Right cardiac atrium (tissue), 5 donors: ENCODE measurements around the gene SNRPB. TPM values are rescaled to one million over a fixed set of nuclear protein-coding genes. Genes with fewer than 3 reads are reported as not detected.

Source experiments
- ATAC-seq, 2 donors: fragments of 200-7000 bp; cut with Tn5 transposase; one replicate each; pipeline versions ENCODE4 v1.8.0 to v1.9.1; 2020; ENCODE audit warnings: moderate library complexity in 2 of 2, mild to moderate bottlenecking in 1 of 2
- DNase-seq, 3 donors: peaks; one replicate each; pipeline ENCODE4 v3.0.0-alpha.2; 2020
- H3K27ac ChIP-seq: one replicate; pipeline ENCODE4 v1.5.1; 2013; ENCODE audit warnings: mild to moderate bottlenecking, low read length, control low read depth, moderate library complexity
- H3K27me3 ChIP-seq: one replicate; pipeline ENCODE4 v1.6.1; 2013; ENCODE audit not compliant: control insufficient read depth, insufficient read depth
- H3K4me1 ChIP-seq: one replicate; pipeline ENCODE4 v1.6.1; 2013; ENCODE audit warnings: low read length; ENCODE audit not compliant: control insufficient read depth, insufficient read depth
- H3K4me3 ChIP-seq: one replicate; pipeline ENCODE4 v1.5.1; 2013; ENCODE audit warnings: low read length, control low read depth
- H3K9me3 ChIP-seq: one replicate; pipeline ENCODE4 v1.6.1; 2013; ENCODE audit warnings: low read length; ENCODE audit not compliant: control insufficient read depth
- WGBS: extraction: QIAGEN DNeasy Blood & Tissue Kit; methylation state at CpG from one replicate; pipeline ENCODE4 v1.1.7; 2013; 5-methylcytosine and 5-hydroxymethylcytosine counted together
- intact Hi-C, 4 donors: fragments of 100-400 bp; cut with DNase I; formaldehyde crosslinking; loops; one replicate each; pipeline versions ENCODE4 v1.11.0 to v1.14.0; 2022 to 2023
- polyA plus RNA-seq: library from polyadenylated mRNA; stranded (reverse); fragments of 200-250 nt; gene quantifications from one replicate; pipeline ENCODE4 v1.2.3, GENCODE V29; 2013
- total RNA-seq, 4 donors: library from RNA; stranded (reverse); fragmentation: NEBNext Ultra II Directional; extraction: Animal tissue kit (Norgen Biotek cat#: 25700); gene quantifications; one replicate each; pipeline ENCODE4 v1.2.1, GENCODE V29; 2021
- donor health status: healthy with polysubstance abuse.
- donor health status: DM: no; HTN: yes; CAD: no.
- donor health status: DM: no; HTN: no; CAD: no.
- donor health status: DM: no; HTN: yes; CAD: no; lungs with severe emphysema.
- donor health status: DM: yes; HTN: yes; CAD: no.

The SNRPB gene
- total and polyA plus RNA-seq, 5 donors, result 44.6 to 78.8 (median 49.5) TPM

DNA sequence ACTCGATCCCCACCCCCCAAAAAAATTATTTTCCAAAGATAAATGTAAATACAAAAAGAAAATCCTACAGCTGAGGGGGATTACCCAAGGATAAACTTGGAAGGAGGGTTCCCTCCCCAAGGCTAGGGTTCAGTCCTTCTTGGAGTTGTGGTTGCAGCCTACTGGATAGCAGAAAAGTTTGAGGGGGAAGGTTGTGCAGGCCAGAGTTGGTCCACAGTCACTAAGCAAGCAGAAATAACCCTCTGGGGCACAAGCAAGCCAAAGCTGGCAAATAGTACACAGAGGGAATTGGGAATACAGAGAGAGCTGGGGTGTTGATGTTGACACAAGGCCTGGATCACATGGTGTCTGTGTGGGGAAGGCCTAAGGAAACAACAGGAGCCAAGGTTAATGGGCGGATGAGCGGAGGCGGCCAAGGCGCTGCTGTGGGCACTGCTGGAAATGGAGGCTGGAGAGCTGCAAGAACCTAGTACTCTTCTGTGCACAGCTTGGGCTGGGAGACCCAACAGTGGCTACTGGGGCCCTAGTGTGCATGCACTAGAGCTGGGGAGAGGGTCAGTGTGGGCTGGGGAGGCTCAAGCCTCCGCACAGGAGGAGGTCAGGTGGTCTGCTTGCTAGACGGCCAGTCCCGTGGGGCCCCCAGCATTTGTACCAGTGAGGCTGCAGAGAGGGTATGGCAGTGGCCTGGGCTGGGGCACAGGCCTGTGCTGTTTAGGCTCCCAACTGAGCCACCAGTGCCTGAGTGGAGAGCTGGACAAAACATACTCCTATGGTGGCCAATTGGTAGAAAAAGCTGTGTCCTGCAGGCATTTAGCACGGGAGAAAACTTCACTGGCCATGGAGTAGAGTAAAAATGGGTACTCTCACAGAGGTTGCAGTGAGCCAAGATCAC lies 5.5 kb upstream of the SNRPB start:
- ATAC-seq (peak; percentile 18 to 20), DNase-seq (no peak)
- no peak overlapping the region for H3K27ac ChIP-seq
- 94% methylated on average over 9 of the region's 9 CpGs for WGBS
- intact Hi-C loops, result no loop called here
- H3K4me1 ChIP-seq, result no peaks in the 10 kb centered on the region
- H3K9me3 ChIP-seq, result no peaks in the 10 kb centered on the region
- no peak overlapping the region for H3K4me3 ChIP-seq
- no peaks in the 10 kb centered on the region for H3K27me3 ChIP-seq

DNA sequence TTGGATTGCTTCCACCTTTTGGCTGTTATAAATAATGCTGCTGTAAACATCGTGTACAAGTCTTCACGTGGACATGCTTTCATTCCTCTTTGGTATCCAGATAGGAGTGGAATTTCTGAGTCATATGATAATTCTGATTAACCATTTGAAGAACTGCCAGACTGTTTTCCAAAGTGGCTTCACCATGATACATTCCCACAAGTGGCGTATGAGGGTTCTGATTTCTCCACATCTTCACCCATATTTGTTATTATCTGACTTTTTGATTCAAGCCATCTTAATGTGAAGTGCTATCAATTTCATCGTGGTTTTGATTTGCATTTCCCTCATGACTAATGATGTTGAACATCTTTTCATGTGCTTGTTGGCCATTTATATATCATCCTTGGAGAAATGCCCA lies 2.9 kb upstream of the SNRPB start:
- no peak for ATAC-seq
- DNase-seq, result no peak
- intact Hi-C loops, result no loop called here
- no peak overlapping the region for H3K27ac ChIP-seq
- no peaks in the 10 kb centered on the region for H3K9me3 ChIP-seq
- 43% methylated on average over 4 of the region's 4 CpGs for WGBS
- no peak overlapping the region for H3K4me3 ChIP-seq
- no peaks in the 10 kb centered on the region for H3K27me3 ChIP-seq
- peaks cover 1% of the 10 kb centered on the region for H3K4me1 ChIP-seq

DNA sequence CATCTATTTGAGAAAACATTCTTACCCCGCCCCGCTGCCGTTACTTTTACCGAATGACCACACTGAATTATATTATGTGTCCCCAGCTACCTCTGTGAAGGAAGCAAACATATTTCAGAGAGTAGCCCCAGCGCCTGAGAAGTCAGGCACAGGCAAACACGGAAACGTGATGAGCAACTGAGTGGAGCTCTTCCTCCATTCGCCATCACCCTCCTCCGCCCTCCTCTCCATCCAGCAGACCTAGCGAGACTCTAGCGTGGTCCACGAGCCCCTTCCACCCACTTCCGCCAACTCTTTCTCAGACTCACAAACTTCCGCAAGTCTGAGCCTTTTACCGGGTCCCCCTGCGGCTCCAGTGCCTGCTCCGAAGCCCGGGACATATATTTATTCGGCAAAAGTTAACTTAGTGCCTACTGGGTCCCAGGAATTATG lies 582 bp downstream of the SNRPB start:
- under 1% methylated on average over 19 of the region's 19 CpGs for WGBS
- Histone ChIP-seq H3K4me3 (peak overlapping the region; percentile 72), H3K27ac (peak overlapping the region; percentile 90), H3K27me3 (no peaks in the 10 kb centered on the region), H3K4me1 (peaks cover 1% of the 10 kb centered on the region), H3K9me3 (no peaks in the 10 kb centered on the region)
- DNase-seq (peak in 2 of 3 donors; percentile 39 to 57), ATAC-seq (peak; percentile 48 to 71)
- intact Hi-C loops, result no loop called here

DNA sequence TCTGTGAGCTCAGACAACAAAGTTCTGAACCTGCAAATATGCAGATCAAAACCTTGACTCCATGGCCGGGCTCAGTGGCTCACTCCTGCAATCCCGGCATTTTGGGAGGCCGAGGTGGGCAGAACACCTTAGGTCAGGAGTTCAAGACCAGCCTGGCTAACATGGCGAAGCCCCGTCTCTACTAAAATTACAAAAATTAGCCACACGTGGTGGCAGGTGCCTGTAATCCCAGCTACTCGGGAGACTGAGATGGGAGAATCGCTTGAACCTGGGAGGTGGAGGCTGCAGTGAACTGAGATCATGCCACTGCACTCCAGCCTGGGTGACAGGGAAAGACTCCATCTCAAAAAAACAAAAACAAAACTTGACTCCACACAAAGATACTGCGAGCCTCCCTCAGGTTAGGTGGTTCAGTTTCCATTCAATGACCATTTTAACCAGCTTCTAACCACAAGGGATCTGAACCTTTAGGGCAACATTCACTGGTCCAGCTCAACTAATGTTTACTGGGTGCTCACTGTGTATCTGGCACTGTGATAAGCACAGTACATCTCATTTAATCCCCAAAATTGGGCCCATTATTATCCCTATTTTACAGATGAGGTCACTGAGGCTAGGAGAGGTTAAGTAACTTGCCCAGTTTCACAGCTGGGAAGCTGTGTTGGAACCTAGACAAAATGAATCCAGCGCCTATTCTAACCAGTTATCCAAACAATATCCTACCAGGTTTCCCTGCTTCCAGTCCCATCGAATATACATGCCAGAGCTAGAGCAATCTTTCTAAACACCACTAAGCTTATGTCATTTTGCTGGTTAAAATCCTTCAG lies 1.8 kb downstream of the SNRPB start:
- WGBS, result 77% methylated on average over 11 of the region's 11 CpGs
- no peaks in the 10 kb centered on the region for H3K9me3 ChIP-seq
- no peak overlapping the region for H3K4me3 ChIP-seq
- no peak overlapping the region for H3K27ac ChIP-seq
- ATAC-seq (no peak), DNase-seq (peak in 1 of 3 donors; percentile 42)
- intact Hi-C loops, result no loop called here
- no peaks in the 10 kb centered on the region for H3K27me3 ChIP-seq
- H3K4me1 ChIP-seq, result peaks cover 1% of the 10 kb centered on the region

DNA sequence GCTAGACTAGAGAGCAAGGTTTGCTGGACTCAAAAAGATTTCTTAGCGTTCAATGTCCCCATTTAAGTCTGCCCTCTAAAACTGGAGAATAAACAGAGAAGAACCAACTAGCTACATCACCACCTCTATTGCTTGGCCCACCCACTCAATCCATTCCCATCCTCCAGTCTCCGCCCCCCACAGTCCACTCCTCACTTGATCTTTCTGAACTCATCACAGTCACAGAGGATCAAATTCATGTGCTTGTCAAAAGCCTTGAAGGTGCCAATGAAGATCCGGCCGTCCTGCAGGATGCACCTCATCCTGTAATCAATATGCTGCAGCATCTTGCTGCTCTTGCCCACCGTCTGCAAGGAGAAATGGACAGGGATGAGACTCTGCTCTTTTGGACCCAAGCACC lies 3.2 kb downstream of the SNRPB start:
- peaks cover 1% of the 10 kb centered on the region for H3K4me1 ChIP-seq
- DNase-seq, result no peak
- no peak overlapping the region for H3K4me3 ChIP-seq
- no peaks in the 10 kb centered on the region for H3K27me3 ChIP-seq
- intact Hi-C loops, result no loop called here
- no peak for ATAC-seq
- 74% methylated on average over 5 of the region's 5 CpGs for WGBS
- no peaks in the 10 kb centered on the region for H3K9me3 ChIP-seq
- H3K27ac ChIP-seq, result no peak overlapping the region

DNA sequence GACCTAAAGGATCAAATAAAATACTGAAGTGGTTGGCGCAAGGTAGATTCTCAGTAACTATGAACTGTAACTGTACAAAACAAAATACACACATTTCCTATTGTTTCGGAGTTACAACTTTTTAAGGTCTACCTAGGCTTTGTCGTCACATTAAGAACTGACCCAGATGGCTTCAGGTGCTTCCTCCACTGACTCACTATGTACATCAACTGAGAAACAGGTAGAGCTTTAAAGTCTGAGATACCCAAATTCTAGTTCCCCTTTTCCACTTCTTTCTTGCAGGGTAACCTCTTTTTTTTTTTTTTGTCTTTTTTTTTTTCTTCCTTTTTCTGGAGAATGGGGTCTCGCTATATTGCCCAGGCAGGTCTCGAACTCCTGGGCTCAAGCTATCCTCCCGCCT lies 5.5 kb downstream of the SNRPB start:
- H3K4me3 ChIP-seq, result no peak overlapping the region
- H3K9me3 ChIP-seq, result no peaks in the 10 kb centered on the region
- ATAC-seq (no peak), DNase-seq (no peak)
- no peaks in the 10 kb centered on the region for H3K27me3 ChIP-seq
- 95% methylated on average over 6 of the region's 6 CpGs for WGBS
- H3K4me1 ChIP-seq, result peaks cover 1% of the 10 kb centered on the region
- no peak overlapping the region for H3K27ac ChIP-seq
- intact Hi-C loops, result no loop called here

DNA sequence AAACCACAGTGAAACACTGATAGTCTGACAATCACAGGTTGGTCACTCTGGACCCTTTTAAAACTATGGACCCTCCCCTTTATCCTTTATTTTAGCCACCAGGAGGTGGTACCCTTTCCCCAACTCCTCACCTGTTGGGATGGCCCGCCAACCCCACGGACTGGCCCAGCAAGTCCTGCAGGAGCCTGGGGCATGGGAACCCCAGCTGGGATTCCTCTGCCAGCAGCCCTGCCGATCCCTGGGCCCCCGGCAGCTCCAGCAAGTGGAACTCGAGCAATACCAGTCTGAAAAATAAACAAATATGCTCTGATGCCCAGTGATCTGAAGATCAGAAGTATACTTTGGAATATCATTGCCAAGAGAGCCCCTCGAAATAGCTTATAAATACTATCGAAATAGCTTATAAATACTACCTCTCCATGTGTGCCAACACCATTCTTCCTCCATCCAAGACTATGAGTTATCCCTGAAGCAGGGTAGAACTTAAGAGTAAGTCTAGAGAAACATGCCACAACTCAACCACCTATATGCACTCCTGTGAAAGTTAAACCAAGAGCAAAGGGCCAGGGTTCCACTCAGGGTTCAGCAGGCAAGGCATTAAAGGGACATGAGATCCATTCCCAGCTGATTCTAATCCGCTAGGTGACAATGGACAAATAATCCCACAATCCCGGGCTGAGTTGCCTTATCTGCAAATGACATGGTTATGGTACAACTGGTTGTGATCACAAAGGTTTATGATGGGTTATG lies 6.8 kb downstream of the SNRPB start:
- ATAC-seq (no peak), DNase-seq (no peak)
- 90% methylated on average over 9 of the region's 9 CpGs for WGBS
- Histone ChIP-seq H3K27ac (no peak overlapping the region), H3K4me1 (no peaks in the 10 kb centered on the region), H3K27me3 (no peaks in the 10 kb centered on the region), H3K9me3 (no peaks in the 10 kb centered on the region), H3K4me3 (no peak overlapping the region)
- intact Hi-C loops, result no loop called here

DNA sequence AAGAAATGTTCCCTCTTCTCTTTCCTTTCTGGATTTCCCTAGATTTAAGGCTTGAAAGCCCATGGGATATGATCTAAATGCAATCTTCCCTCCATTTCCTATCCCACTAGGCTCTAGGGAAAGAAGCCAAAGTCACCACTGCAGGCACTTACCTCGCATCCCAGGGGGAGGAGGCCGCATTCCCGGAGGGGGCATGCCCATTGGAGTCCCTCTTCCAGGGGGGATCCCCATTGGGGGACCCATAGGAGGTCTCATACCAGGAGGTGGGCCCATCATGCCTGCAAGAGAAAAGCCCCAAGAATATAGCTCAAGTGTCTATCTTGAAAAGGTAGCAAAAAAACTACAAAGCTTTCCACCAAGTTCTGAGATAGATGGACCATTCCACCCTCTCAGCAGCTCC lies 8.1 kb downstream of the SNRPB start:
- intact Hi-C loops, result no loop called here

DNA sequence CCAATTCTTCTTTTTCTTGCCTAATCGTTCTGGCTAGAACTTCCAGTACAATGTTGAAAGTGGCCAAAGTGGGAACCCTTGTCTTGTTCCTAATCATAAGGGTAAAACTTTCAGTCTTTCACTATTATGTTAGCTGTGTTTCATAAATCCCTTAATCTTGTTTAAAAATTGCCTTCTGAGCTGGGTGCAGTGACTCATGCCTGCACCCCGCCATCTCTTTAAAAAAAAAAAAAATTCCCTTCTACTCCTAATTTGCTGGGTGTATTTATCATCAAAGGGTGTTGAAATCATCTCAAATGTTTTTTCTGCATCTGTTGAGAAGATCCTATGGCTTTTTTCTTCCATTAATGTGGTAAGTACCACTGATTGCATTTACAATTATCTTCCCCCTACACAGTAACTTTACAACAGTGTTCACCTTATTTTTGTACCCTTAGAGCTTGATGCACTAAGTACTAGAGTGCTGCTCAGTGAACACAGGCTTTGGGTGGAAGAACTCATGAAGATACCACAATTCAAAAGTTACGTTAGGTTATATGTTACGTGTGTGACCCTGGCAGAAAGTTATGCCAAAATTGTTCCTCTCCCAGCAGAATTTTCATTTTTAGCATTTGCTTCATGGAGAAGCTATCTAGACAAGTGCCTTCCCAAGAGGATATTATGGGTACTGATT lies 9.7 kb downstream of the SNRPB start:
- 88% methylated on average over 4 of the region's 4 CpGs for WGBS
- intact Hi-C loops, result no loop called here
- no peaks in the 10 kb centered on the region for H3K9me3 ChIP-seq

More for the DNA sequence above, 8.1 kb downstream of the SNRPB start:
- ATAC-seq (no peak), DNase-seq (no peak)
- Histone ChIP-seq H3K27ac (no peak overlapping the region), H3K27me3 (no peaks in the 10 kb centered on the region), H3K4me1 (no peaks in the 10 kb centered on the region), H3K4me3 (no peak overlapping the region), H3K9me3 (no peaks in the 10 kb centered on the region)
- WGBS, result 84% methylated on average over 3 of the region's 3 CpGs

DNA sequence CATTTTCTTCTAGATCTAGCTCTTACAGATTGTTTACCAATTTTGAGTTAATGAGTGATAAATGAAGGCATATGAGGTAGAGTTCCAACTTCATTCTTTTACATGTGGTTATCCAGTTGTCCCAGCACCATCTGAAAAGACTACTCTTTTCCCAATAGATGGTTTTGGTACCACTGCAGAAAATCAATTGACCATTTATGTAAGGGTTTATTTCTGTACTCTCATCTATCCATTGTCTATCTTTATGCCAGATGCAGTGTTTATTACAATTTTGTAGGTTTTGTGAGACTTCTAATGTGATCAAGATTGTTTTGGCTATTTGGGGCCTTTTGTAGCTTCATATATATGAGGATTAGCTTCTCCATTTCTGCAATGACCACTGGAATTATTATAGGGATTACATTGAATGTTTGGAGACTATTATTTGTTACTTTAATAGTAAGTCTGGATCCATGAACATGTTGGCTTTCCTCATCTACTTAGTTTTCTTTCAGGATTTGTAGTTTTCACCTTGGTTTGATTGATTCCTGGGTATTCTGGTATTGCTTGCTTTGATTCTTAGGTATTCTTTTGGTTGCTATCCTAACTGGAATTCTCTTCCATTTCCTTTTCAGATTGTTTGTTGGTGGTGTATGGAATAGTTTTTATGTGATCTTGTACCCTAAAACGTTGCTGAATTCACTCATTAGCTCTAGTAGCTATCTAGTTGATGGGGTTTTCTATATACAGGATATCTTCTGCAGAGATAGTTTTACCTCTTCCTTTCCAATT lies 10.4 kb downstream of the SNRPB start:
- DNase-seq (no peak), ATAC-seq (no peak)
- Histone ChIP-seq H3K4me3 (no peak overlapping the region), H3K9me3 (no peaks in the 10 kb centered on the region), H3K27me3 (no peaks in the 10 kb centered on the region), H3K27ac (no peak overlapping the region), H3K4me1 (no peaks in the 10 kb centered on the region)
- intact Hi-C loops, result loop anchor here in 2 of 4 donors (10.0 kb wide), 3 partner anchors 255 to 695 kb away; no protein-coding TSS in a partner anchor
- 64% methylated on average over 1 of the region's 1 CpG for WGBS

More for the DNA sequence above, 9.7 kb downstream of the SNRPB start:
- Histone ChIP-seq H3K27ac (no peak overlapping the region), H3K4me1 (no peaks in the 10 kb centered on the region), H3K27me3 (no peaks in the 10 kb centered on the region), H3K4me3 (no peak overlapping the region)
- no peak for ATAC-seq
- no peak for DNase-seq
